GM12874 (cell line): ENCODE measurements around the gene TMEM203.

Experiments
- TF ChIP-seq, protein P1 (sequence below): IDR thresholded peaks from 2 replicates; pipeline ENCODE4 v1.5.1; 2011; ENCODE audit warnings: low read depth, mild to moderate bottlenecking, control low read depth, low read length, moderate library complexity; ENCODE audit not compliant: insufficient read depth

TMEM203 gene

DNA sequence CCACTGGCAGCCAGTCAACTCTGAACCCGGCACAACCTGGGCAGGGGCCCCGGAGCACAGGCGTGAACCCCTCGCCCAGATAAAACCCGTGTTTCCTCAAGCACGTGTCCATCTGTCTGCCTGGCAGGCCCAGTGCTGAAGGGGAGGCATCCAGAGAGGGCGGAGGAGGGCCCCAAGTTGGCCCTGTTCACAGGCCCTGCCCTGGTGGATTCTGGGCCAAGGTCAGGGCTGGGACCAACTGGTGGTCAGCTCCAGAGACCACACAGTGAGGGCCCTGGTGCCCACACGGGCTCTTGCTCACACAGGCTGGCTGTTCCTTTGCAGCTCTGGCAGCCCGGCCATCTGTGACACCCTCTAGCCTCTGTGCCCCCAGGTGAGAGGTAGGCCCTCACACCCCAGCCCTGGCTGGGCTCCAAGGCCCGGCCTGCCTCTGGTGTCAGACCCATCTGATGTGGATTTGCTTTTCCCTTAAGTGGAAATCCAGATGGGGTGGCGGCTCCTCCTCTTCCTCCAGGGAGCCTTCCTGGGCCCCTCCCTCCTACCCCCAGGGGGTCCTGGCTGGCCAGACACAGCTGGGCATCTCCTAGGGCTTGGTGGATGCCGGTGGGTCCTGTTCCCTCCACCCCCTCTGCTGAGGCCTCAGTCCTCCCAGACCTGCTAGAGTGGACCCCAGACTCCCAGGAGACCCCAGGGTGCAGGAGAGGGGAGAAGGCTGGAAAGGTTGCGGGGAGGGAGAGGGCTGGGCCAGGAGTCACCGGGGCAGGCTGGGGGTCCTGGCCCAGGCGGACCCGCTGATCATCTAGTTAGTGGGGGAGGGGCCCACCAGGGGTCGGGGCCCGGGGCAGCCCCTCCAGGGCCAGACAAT is 45.1 kb upstream of the TMEM203 start:
- TF ChIP-seq, protein P1, sequence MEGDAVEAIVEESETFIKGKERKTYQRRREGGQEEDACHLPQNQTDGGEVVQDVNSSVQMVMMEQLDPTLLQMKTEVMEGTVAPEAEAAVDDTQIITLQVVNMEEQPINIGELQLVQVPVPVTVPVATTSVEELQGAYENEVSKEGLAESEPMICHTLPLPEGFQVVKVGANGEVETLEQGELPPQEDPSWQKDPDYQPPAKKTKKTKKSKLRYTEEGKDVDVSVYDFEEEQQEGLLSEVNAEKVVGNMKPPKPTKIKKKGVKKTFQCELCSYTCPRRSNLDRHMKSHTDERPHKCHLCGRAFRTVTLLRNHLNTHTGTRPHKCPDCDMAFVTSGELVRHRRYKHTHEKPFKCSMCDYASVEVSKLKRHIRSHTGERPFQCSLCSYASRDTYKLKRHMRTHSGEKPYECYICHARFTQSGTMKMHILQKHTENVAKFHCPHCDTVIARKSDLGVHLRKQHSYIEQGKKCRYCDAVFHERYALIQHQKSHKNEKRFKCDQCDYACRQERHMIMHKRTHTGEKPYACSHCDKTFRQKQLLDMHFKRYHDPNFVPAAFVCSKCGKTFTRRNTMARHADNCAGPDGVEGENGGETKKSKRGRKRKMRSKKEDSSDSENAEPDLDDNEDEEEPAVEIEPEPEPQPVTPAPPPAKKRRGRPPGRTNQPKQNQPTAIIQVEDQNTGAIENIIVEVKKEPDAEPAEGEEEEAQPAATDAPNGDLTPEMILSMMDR, result no peak

DNA sequence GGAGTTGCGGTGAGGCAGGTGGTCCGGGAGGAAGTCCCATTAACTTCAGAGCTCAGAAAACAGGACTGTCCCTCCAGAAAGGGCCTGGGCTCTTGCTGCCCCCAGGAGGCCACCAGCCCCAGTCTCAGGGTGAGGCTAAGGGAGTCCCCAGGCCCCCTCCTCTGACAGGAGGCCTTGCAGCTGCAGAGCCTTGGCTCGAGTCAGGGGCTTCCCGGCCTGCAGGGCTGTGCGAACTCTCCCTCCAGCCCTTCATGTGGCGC is 42.4 kb upstream of the TMEM203 start:
- TF ChIP-seq, protein P1, result no peak

DNA sequence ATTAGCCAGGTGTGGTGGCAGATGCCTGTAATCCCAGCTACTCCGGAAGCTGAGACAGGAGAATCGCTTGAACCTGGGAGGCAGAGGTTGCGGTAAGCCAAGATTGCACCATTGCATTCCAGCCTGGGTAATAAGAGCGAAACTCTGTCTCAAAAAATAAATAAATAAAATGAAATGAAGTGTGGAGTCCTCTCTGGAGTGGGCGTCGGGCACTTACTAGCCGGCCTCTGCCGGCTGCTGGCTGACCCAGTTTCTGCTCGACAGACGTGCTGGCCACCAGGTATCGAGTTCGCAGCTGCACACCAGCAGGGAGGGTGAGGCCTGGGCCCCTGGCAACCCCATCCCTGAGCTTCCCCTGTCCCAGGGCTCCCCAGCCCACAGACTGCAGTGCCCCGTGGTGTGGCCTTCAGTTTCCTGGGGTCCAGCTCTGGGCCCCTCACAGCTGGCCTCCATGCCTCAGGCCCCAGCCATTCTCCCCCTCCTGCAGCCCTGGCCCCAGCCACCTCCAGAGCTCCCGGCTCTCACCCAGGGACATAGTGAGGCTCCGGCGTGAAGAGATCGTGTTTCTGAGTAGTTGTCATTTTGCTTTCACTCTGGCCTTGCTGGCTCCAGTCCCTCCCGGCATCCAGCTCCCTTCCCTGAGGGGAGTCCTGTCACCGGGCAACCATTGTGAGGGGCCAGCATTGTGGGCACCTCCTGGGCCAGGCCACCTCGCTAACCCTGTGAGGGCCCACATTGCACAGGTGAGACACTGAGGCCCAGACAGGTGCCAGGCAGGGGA is 41.9 kb upstream of the TMEM203 start:
- TF ChIP-seq, protein P1, result no peak

DNA sequence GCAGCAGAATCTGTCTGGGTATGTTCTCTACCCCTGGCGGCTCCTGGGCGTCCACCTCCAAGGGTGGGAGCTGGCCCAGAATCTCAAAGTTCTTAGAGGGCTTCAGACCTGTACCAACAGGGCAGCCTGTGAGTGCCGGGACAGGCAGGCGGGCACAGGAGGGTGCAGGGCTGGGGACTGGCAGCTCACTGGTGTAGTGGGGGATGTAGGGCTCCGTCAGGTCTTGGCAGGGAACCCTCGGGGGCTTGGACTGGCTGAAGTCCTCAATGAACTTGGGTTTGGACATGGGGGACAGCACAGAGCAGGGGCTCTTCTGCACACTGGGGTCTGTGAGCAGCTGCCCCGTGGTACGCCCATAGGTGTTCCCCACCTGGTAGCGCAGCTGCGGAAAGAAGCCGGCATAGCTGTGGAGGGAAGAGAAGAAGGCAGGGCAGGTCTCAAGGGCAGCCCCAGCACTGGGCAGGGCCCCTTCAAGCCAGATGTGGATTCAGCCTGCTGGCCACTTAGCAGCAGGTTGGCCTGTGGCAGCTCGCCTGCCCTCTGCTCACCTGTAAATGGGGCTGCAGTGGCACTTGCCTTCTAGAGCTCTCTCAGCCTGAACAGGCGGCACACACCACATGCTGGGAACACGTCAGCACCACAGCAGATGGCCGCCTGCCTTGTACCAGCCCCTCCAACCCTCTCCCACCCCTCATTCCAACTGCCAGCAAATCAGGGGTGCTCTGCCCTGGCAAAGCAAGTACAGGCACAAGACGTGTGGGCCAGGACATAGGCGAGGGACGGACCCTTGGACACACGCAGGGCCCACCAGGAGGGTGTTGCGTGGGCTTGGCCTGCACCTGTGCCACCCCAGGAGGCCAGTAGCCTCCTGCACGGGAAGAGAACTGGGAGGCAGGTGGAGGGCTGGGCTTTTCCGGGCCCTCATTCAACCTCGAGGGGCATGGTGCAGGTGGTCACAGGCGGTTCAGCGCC is 40.3 kb upstream of the TMEM203 start:
- TF ChIP-seq, protein P1, result no peak

DNA sequence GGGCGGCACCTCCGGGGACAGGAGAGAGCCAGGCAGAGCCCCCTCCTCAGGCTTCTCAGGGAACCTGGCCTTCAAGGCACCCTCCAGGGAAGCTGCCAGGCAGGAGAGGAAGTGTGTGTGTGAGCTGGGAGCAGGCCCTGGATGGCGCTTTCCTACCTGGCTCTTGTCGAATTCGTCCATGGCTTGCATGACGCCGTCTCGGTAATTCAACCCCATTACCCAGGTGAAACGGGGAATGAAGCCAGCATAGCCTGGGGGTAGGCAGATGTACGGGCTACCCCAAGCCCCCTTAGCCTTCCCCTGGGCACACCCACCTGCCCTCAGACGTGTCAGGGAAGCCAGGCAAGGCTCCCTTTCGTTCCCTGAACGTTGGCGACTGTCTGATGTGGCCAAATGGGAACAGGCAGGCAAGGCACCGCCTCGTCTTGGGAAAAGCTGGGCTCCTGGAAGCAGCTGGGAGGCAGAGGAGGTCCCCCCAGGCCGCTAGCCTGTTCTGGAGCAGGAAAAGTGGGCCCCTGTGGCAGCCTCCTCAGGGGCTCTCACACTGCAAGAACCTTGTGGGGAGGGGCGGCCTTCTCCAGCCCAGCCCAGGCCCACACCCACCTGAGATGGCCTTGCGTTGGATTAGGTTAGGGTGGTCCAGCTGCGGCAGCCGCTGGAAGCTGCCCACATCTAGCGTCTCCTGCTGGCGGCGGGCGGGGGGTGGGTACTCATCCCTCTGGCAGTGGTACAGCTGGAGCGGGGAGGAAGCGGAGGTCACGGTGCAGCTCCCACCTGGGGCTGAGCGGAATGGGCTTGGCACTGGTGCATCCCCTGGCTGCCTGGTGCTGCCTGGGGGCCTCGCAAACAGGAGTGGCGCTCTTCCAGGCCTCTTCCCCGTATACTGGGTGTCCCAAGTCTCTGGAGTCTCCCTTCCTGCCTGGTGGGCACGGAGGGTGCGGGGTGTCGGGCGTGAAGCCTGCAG is 39.3 kb upstream of the TMEM203 start:
- TF ChIP-seq, protein P1, result no peak

DNA sequence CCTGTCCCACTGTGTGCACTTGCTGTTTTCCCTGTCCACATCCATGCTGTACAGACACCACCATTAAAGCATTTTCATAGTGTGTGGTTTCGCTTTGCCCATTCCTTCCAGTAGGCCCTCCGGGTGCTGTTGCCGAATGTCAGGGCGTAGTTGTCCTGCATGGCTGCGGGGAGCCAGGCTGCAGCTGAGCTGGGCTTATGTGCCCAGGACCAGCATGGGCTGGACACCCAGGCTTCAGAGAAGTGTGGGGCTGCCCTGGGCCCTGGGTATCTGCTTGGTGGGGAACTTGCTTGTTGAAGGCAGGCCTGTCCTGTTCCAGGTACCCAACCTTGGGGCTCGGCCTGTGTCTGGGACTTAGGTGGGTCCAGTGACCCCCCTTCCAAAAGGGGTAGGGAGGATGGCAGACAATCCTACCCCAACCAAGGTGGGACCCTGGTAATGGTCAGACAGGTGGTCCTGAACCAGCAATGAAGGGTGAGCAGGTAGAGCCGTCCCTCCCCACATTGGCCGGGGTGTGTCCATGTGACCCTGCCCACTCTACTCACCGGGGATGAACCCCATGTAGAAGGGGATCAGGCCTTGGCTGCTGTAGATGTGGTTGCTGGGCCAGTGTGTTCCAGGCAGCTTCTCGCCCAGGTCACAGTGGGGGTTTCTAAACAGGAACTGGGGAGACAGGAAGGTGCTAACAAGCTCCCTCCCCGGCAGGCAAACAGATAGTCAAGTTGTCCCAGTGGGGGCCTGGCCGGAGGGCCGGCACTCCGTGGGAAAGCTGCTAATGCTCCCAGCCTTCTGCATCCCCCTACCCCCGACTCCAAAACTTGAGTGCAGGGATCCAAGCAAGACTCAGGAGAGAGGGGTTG is 38.4 kb upstream of the TMEM203 start:
- TF ChIP-seq, protein P1, result no peak
